GM12878 (cell line): ENCODE data around the gene UBR7. TPM values are rescaled to one million over a fixed set of nuclear protein-coding genes. Genes with fewer than 3 reads are reported as not detected.

Experiments used
- BACH1 ChIP-seq: fragments of 450-650 bp; IDR thresholded peaks from 2 replicates; pipeline ENCODE4 v1.6.1; 2017; ENCODE audit warnings: mild to moderate bottlenecking, borderline replicate concordance
- CTCF ChIP-seq, 3 experiments: IDR thresholded peaks in 2 of 3; conservative IDR thresholded peaks in 1 of 3; 2 replicates each; pipeline ENCODE4 v1.5.1; 2011; ENCODE audit warnings: low read depth in 3 of 3, low read length in 3 of 3, mild to moderate bottlenecking in 3 of 3, control low read depth in 2 of 3, moderate library complexity in 2 of 3, inconsistent platforms in 1 of 3, mixed read lengths in 1 of 3; ENCODE audit not compliant: control insufficient read depth in 2 of 3, insufficient read depth in 1 of 3; ENCODE audit errors: extremely low read depth in 1 of 3
- EED ChIP-seq: sonication (generic); IDR thresholded peaks from 2 replicates; pipeline ENCODE4 v1.6.1; 2016; ENCODE audit warnings: antibody characterized with exemption, low read depth
- EZH2 ChIP-seq: IDR thresholded peaks from 2 replicates; pipeline ENCODE4 v1.6.1; 2012; ENCODE audit warnings: low read depth, mild to moderate bottlenecking, control low read depth, inconsistent platforms, low read length, borderline replicate concordance; ENCODE audit not compliant: control insufficient read depth
- FOXM1 ChIP-seq: IDR thresholded peaks from 2 replicates; pipeline ENCODE4 v1.6.1; 2012; ENCODE audit warnings: low read depth, mild to moderate bottlenecking, inconsistent platforms, low read length, moderate library complexity
- GABPA ChIP-seq: IDR thresholded peaks from 2 replicates; pipeline ENCODE4 v1.6.1; 2014; ENCODE audit warnings: antibody characterized with exemption, low read depth, mild to moderate bottlenecking, inconsistent platforms
- HSF1 ChIP-seq: fragments of 150-350 bp; IDR thresholded peaks from 2 replicates; pipeline ENCODE4 v1.6.1; 2014; ENCODE audit warnings: mild to moderate bottlenecking, low read depth, low read length
- MTA3 ChIP-seq: IDR thresholded peaks from 2 replicates; pipeline ENCODE4 v1.6.1; 2012; ENCODE audit warnings: low read length, inconsistent platforms, borderline replicate concordance
- MYC ChIP-seq: IDR thresholded peaks from 2 replicates; pipeline ENCODE4 v1.6.1; 2011; ENCODE audit warnings: mild to moderate bottlenecking, low read length, moderate library complexity, inconsistent platforms; ENCODE audit not compliant: insufficient read depth, insufficient replicate concordance, insufficient read length, severe bottlenecking
- NKRF ChIP-seq: fragments of 450-650 bp; conservative IDR thresholded peaks from 2 replicates; pipeline ENCODE4 v1.6.1; 2017; ENCODE audit warnings: mild to moderate bottlenecking, moderate library complexity
- NR2C1 ChIP-seq: fragments of 450-650 bp; IDR thresholded peaks from 2 replicates; pipeline ENCODE4 v1.6.1; 2017; ENCODE audit warnings: antibody characterized with exemption, mild to moderate bottlenecking, moderate library complexity
- PRDM15 ChIP-seq: fragments of 450-650 bp; formaldehyde crosslinking; IDR thresholded peaks from 2 replicates; pipeline ENCODE4 v1.4.0; 2020; ENCODE audit warnings: mild to moderate bottlenecking, moderate library complexity
- USF2 ChIP-seq: IDR thresholded peaks from 2 replicates; pipeline ENCODE4 v1.6.1; 2011; ENCODE audit warnings: low read depth, low read length, improper control_type of control experiment, borderline replicate concordance
- YY1 ChIP-seq: IDR thresholded peaks from 2 replicates; pipeline ENCODE4 v1.6.1; 2011; ENCODE audit warnings: low read depth, mild to moderate bottlenecking, low read length
- polyA plus RNA-seq, 11 experiments: library from polyadenylated mRNA; depleted of rRNA in 4 of 11; unstranded in 6 of 11; stranded (reverse) in 5 of 11; fragments of >200 nt; fragmentation: Nextera tagmentation in 4 of 11; fragmentation: Illumina TruSeq in 1 of 11; extraction: Ambion mirVana in 4 of 11; extraction: Trizol in 1 of 11; gene quantifications; 1 replicate in 1 of 11; 2 replicates in 10 of 11; pipeline versions ENCODE4 v1.2.1 to v1.2.3, GENCODE V29; 2011 to 2016; ENCODE audit warnings: inconsistent platforms in 2 of 11, missing spikeins in 2 of 11, low read depth in 1 of 11
- total RNA-seq, 4 experiments: library from RNA; depleted of rRNA in 3 of 4; stranded (reverse); fragments of >200 nt in 3 of 4; fragmentation: Illumina TruSeq in 1 of 4; extraction: Trizol in 1 of 4; gene quantifications; 2 replicates each; pipeline versions ENCODE4 v1.2.1 to v1.2.3, GENCODE V29; 2013 to 2021

The UBR7 gene
- total and polyA plus RNA-seq, 10 of the 15 experiments (the other 5 are each of a cell fraction or from before 2014, with no cell fraction given), result 14.3 to 85.6 (median 49.9) TPM

- TF ChIP-seq CTCF (IDR thresholded peaks at IDR 0.05 in 2 of 3, conservative IDR thresholded peaks at IDR 0.05 in 1 of 3; ENCODE audit: control insufficient read depth in 2 of 3, extremely low read depth in 1 of 3, insufficient read depth in 1 of 3, low read depth in 3 of 3, low read length in 3 of 3), result peak; percentile 14 to 25 (median 25); a peak in 4 of 6 replicates
- peak; percentile 15 for TF ChIP-seq MYC
- no peak; the same call in 1 of the 2 replicates for TF ChIP-seq EED
- no peak for TF ChIP-seq PRDM15 (CRISPR knock-in tag)
- no peak for TF ChIP-seq HSF1
- TF ChIP-seq FOXM1, result no peak
- no peak for TF ChIP-seq EZH2
- TF ChIP-seq BACH1, result peak; percentile 50; the same call in 1 of the 2 replicates
- TF ChIP-seq YY1, result peak; percentile 16; the same call in 1 of the 2 replicates
- no peak for TF ChIP-seq USF2
- peak; percentile 80 for TF ChIP-seq GABPA
- no peak for TF ChIP-seq MTA3
- peak; percentile 38 for TF ChIP-seq NR2C1
- TF ChIP-seq NKRF, result no peak; the same call in none of the 2 replicates
Measured at GRCh38 chr14:93184391-93185348, 22.4 kb upstream of the UBR7 start, which contains the start of the genes LYSET and MOAP1 (continued).
